Cerebellar nuclear complex (tissue), 1 donor: ENCODE data around the gene N4BP2L1.
"Not testable (repeated sequence)": the region's sequence is repeated elsewhere in the genome, so short reads cannot be mapped to it uniquely, and the experiment has no call there.

Source experiments
- DNase-seq, 2 experiments: peaks; one replicate each; lab custom pipeline; 2025; lab: John Stamatoyannopoulos, UW

The N4BP2L1 gene

DNA sequence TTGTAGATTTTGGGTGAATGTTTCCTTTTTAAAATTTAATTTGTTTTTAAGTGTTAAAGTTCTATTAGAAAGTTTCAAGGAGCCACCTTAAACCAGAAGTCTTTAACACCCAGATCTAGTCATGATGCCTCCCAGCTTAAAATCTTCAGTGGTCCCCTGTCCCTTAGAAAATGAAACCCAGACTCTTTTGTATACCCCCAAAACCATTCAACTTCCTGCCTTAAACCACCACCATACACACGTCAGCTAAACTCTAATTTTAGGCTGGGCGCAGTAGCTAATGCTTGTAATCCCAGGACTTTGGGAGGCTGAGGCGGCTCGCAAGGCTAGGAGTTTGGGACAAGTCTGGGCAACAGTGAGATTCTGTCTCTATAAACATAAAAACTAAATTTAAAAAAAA lies 37.9 kb downstream of the N4BP2L1 start:
- no peak for DNase-seq

DNA sequence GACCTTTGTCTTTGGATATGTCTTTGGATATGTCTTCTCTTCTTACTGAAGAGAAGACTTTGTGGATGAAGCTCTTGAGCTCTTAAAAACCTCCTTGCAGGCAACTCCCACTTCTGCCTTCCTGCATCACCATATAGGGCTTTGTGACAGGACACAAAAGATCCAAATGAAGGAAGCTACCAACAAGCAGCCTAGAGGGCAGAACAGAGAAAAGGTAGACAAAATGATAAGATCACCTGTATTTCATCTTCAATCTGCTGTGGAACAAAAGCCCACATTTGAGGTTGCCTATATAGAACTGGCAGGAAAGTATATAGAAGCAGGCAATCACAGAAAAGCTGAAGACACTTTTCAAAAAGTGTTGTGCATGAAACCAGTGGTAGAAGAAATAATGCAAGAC lies 42.5 kb downstream of the N4BP2L1 start:
- no peak for DNase-seq

GRCh38 chr13:32384702-32385101 lies 43.2 kb downstream of the N4BP2L1 start:
- no peak for DNase-seq

DNA sequence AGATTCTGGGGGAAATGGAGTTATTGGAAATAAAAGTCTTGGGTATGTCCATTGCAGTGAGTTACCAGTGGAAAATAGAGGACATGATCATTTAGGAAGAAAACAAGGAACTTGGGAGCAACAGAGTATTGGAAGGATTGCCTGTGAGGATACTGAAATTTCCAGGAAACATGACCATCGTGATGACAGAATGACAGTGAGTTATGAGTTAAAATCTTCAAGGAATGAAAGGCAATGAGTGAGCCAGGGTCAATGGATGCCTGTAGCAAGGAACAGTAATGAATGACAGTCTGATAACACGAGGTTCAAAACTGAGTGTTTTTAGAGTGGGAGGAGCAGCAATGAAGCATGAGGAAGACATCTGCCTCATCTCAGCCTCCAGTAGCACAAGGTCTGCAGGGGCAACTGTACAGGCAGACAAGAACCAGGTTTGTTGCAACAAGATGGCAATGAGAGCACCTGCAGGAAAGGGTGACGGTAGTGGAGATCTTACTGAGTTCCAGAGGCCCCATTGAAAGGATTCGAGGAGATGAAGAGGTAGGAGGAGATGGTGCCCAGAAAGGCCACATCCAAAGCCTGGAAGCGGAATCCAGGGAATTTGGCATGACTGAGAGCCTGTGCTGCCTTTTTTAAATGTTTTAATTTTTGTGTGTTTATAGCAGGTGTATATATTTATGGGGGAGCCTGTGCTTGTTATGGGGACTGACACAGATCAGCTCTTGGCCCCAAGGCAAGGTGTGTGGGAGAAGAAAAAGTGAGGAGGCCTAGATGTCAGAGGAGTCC lies 43.9 kb downstream of the N4BP2L1 start:
- no peak for DNase-seq

GRCh38 chr13:32381539-32381938 lies 46.4 kb downstream of the N4BP2L1 start:
- no peak for DNase-seq

DNA sequence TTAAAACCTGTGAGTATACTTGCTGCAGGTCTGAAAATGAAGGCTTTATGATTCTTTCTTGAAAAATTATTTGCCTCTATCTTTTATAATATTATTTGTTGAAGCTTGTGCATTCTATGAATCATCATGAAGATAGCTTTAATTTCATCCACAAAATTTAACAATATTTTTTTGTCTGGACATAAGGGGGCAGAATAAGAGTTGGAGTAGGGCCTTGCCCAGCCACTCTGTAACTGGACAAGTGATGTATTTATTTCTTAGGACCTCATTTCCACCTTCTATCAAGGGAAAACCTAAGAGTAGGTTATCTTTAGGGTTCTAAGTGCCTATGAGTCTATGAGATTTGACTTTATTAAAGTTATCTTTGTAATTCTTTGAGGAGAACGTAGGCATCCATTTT lies 49.9 kb downstream of the N4BP2L1 start:
- no peak for DNase-seq

DNA sequence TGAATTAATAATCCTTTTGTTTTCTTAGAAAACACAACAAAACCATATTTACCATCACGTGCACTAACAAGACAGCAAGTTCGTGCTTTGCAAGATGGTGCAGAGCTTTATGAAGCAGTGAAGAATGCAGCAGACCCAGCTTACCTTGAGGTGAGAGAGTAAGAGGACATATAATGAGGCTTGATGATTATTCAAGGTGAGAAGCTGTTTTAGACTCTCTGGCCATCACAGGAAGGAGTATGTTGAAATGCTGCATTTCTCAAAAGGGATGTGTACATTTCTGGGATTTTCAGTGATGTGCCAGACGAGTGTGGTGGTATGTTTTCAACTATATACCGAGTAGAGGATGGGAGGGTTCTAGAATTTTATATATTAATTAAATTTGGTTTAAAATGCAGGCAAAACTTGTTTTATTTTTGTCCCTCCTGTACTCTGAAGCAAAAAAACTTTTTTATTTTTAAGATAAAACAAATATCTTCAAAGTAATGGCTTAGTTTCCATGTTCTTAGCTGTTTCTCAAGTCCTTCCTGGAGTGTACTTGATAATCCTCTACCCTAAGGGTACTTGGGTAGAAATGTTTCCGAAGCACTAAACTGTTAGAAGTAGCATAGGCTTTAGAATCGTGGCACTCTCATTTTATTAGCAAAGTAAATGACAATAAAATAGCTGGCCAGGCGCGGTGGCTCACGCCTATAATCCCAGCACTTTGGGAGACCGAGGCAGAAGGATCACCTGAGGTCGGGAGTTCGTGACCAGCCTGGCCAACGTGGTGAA lies 51.1 kb downstream of the N4BP2L1 start:
- no peak for DNase-seq

- DNase-seq = no peak
Observed at GRCh38 chr13:32370805-32371204, 57.1 kb downstream of the N4BP2L1 start.

DNA sequence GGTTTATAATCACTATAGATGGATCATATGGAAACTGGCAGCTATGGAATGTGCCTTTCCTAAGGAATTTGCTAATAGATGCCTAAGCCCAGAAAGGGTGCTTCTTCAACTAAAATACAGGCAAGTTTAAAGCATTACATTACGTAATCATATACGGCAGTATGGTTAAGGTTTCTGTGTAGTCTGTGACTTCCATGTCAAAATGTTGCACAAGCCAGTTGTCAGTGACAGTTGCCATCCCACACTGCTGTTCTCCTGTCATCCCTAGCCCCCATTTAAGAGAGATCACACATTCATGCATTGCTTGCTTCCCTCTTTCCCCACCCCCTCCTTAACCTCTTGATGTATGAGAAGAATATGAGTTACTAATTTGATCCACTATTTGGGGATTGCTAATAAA lies 65.4 kb downstream of the N4BP2L1 start:
- no peak for DNase-seq

GRCh38 chr13:32355935-32356334 lies 72.0 kb downstream of the N4BP2L1 start:
- DNase-seq = not testable (repeated sequence)

DNA sequence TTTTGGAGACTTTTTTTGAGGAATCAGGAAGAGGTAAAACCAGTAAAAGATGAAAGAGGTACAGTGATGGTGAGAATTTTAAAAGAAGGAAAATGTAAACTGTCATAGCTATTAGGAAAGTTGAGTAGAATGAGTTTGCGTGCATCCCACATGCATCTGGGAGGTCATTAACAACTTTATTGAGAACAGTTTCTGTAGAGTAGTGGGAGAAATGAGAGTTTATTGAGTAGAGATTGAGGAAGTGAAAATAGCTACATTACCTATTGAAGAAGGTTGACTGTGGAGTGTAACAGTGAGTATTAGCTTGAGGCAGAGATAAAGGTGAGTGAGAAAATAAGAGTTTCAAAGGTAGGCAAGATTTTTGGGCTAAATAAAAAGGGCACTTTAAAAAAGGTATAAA lies 73.9 kb downstream of the N4BP2L1 start:
- no peak for DNase-seq

DNA sequence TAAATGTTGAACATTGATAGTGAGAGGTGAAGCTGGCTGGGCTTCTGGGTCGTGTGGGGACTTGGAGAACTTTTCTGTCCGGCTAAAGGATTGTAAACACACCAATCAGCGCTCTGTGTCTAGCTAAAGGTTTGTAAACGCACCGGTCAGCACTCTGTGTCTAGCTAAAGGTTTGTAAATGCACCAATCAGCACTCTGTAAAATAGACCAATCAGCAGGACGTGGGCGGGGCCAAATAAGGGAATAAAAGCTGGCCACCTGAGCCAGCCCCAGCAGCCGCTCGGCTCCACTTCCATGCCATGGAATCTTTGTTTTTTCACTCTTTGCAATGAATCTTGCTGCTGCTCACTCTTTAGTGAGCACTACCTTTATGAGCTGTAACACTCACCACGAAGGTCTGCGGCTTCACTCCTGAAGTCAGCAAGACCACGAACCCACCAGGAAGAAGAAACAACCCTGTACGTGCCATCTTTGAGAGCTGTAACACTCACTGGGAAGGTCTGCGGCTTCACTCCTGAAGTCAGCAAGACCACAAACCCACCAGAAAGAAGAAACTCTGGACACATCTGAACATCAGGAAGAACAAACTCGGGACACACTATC lies 77.0 kb downstream of the N4BP2L1 start:
- not testable (repeated sequence) for DNase-seq
